GM18520 (cell line): ENCODE results near the gene NELL1.

Experiments
- ATAC-seq: cut with Tn5 transposase; IDR thresholded peaks from one replicate; pipeline ENCODE4 v1.9.1; 2021; ENCODE audit not compliant: unreplicated experiment

Gene NELL1

GRCh38 chr11:21622566-21622965 is 953.2 kb downstream of the NELL1 start:
- no peak for ATAC-seq

GRCh38 chr11:21622995-21623394 is 953.6 kb downstream of the NELL1 start:
- no peak for ATAC-seq
